ENCODE data around the gene FDXR. TPM values are rescaled to one million over a fixed set of nuclear protein-coding genes. Genes with fewer than 3 reads are reported as not detected.

Gene FDXR
- total and polyA plus RNA-seq, 2 of the 8 experiments (the other 6 are each of a cell fraction or from before 2014, with no cell fraction given): 24.2 to 31.4 TPM

GRCh38 chr17:74872313-74873036, at the start of gene FDXR (continued):
- TF ChIP-seq KDM4A (IDR thresholded peaks at IDR 0.05; ENCODE audit: low read depth, low read length, severe bottlenecking) (peak; percentile 64), BCL11A (IDR thresholded peaks at IDR 0.05; ENCODE audit: low read depth in 2 of 2, low read length in 2 of 2) (no peak), TAF1 (IDR thresholded peaks at IDR 0.05; ENCODE audit: low read depth, low read length) (peak; percentile 75; the same call in 1 of the 2 replicates), PHF8 (conservative IDR thresholded peaks at IDR 0.05; ENCODE audit: low read depth, low read length) (peak; percentile 67), GTF2F1 (IDR thresholded peaks at IDR 0.05; ENCODE audit: borderline replicate concordance, low read depth, low read length) (peak; percentile 44; the same call in 1 of the 2 replicates), TBP (IDR thresholded peaks at IDR 0.05; ENCODE audit: low read depth, low read length) (peak; percentile 79)

All from H1 (cell line).